Activated naive CD8-positive, alpha-beta T cell treated with anti-CD3 and anti-CD28 coated beads, Interleukin-2, amount 10 ng/mL, durations not matched to agents 7 days and 5 days (primary cell): Measurements from ENCODE around the gene CRHR1. TPM values are rescaled to one million over a fixed set of nuclear protein-coding genes. Genes with fewer than 3 reads are reported as not detected.
A peak's percentile ranks its signal among the peaks of the same experiment; 100 is the strongest.

ENCODE experiments used
- ATAC-seq: fragments of 150-1000 bp; cut with Tn5 transposase; one replicate; pipeline ENCODE4 v1.10.0; 2021; ENCODE audit warnings: low read depth, moderate library complexity
- POLR2A ChIA-PET: fragments of 350-600 bp; sonication (Branson Sonifier 250); formaldehyde crosslinking; loops from one replicate; lab custom pipeline; 2021; ENCODE audit warnings: antibody characterized with exemption; lab: Charles Lee
- DNase-seq: peaks from one replicate; pipeline ENCODE4 v3.0.0; 2021
- H3K27ac Mint-ChIP-seq: one replicate; pipeline ENCODE4 v1.8.0; 2022; ENCODE audit warnings: mild to moderate bottlenecking, mixed read lengths
- H3K27me3 Mint-ChIP-seq: one replicate; pipeline ENCODE4 v1.8.0; 2022; ENCODE audit warnings: mild to moderate bottlenecking, moderate library complexity, mixed read lengths
- H3K36me3 Mint-ChIP-seq: one replicate; pipeline ENCODE4 v1.8.0; 2021; ENCODE audit warnings: mild to moderate bottlenecking, mixed read lengths
- H3K4me1 Mint-ChIP-seq: one replicate; pipeline ENCODE4 v1.8.0; 2021; ENCODE audit warnings: mixed read lengths
- H3K4me3 Mint-ChIP-seq: one replicate; pipeline ENCODE4 v1.8.0; 2022; ENCODE audit warnings: mild to moderate bottlenecking, moderate library complexity, mixed read lengths
- H3K9me3 Mint-ChIP-seq: one replicate; pipeline ENCODE4 v1.8.0; 2021; ENCODE audit warnings: mixed read lengths
- total RNA-seq, 2 experiments: library from RNA; stranded (reverse); gene quantifications; one replicate each; pipeline ENCODE4 v1.2.3, GENCODE V29; 2021

CRHR1 gene
- total RNA-seq, 2 experiments from 2014 or later: not detected

GRCh38 chr17:45750779-45751440 is 33.2 kb upstream of the CRHR1 start:
- Mint-ChIP-seq H3K9me3 (no peaks in the 10 kb centered on the region), H3K4me1 (no peaks in the 10 kb centered on the region), H3K27ac (no peak overlapping the region), H3K36me3 (no peaks in the 10 kb centered on the region), H3K4me3 (no peak overlapping the region), H3K27me3 (peaks cover 15% of the 10 kb centered on the region)
- POLR2A ChIA-PET: no interaction called here
- DNase-seq: no peak
- no peak for ATAC-seq

- ATAC-seq (no peak), DNase-seq (no peak)
- Mint-ChIP-seq H3K36me3 (no peaks in the 10 kb centered on the region), H3K4me1 (no peaks in the 10 kb centered on the region), H3K9me3 (no peaks in the 10 kb centered on the region), H3K27ac (no peak overlapping the region), H3K27me3 (peaks cover 9% of the 10 kb centered on the region), H3K4me3 (no peak overlapping the region)
- POLR2A ChIA-PET: no interaction called here
Observed at GRCh38 chr17:45751466-45751865, 32.7 kb upstream of the CRHR1 start.

GRCh38 chr17:45752246-45752645 is 31.9 kb upstream of the CRHR1 start:
- H3K4me1 Mint-ChIP-seq: no peaks in the 10 kb centered on the region
- ATAC-seq (no peak), DNase-seq (no peak)
- peaks cover 11% of the 10 kb centered on the region for H3K27me3 Mint-ChIP-seq
- no peaks in the 10 kb centered on the region for H3K9me3 Mint-ChIP-seq
- no peak overlapping the region for H3K4me3 Mint-ChIP-seq
- no peak overlapping the region for H3K27ac Mint-ChIP-seq
- no peaks in the 10 kb centered on the region for H3K36me3 Mint-ChIP-seq
- POLR2A ChIA-PET: no interaction called here

DNA sequence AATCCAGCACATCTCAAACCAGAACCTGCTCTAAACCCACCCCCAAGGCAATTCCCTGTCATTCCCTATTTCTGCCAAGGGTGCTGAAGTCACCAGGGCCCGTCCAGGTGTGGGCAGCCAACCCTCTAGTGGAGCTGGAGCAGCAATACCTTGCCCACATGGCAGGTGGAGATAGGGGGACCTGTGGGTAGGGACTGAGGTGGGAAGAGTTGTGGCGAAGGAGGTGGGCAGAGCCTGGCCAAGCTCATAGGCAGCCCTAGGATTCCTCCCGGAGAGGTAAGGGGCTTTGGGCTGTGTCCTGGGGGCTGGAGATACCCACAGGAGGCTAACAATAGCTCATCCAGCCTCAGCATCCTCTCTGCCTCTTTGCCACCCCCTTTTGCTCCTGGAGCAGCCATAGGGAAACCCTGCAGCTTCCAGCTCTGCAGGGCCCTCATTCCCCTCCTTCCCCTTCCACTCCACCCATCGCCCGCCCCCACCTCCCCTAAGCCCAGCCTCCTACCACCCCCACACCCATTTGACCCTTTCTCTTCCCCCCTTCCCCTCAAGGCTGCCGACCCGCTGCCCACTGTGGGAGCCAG is 30.4 kb upstream of the CRHR1 start:
- Mint-ChIP-seq H3K36me3 (no peaks in the 10 kb centered on the region), H3K4me3 (no peak overlapping the region), H3K27ac (no peak overlapping the region), H3K9me3 (no peaks in the 10 kb centered on the region), H3K27me3 (peaks cover 17% of the 10 kb centered on the region), H3K4me1 (no peaks in the 10 kb centered on the region)
- POLR2A ChIA-PET: no interaction called here
- peak; percentile 15 for DNase-seq
- ATAC-seq: no peak

GRCh38 chr17:45755050-45755449 is 29.1 kb upstream of the CRHR1 start:
- Mint-ChIP-seq H3K4me3 (no peak overlapping the region), H3K27me3 (peaks cover 16% of the 10 kb centered on the region), H3K36me3 (no peaks in the 10 kb centered on the region), H3K4me1 (no peaks in the 10 kb centered on the region), H3K27ac (no peak overlapping the region), H3K9me3 (no peaks in the 10 kb centered on the region)
- ATAC-seq (no peak), DNase-seq (no peak)
- POLR2A ChIA-PET: no interaction called here

DNA sequence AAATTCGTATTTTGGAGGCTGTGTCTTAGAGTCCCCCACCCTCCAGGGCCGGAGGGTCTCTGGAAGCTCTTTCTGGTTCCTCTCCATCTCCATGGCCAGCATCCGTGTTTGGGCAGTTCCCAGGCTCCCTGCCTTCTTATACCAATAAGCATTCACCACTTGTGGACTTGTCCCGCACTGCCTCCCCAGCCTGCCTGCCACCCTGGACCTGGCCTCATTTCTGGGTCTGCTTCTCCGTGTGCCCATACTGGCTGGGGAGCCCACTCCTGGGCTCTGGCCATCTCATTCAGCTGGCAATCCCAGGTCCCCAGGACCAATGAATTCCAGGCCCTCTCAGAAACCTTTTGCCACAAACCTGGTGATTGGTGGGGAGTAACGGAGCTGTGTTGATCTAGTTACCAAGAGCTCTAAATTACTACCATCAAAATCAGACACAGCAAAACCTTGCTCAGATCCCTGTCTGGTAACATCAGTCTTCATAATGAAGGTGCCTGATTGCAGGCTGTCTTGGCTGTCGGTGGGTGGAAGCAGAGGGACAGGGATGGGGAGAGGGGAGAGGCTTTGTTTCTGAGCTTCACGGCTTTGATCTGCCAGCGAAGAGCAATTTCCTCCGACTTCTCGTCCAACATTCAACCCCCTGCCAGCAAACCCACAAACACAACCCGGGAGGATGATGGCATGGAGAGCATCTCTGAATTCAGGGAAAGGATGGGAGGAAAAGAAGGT is 27.7 kb upstream of the CRHR1 start:
- no peaks in the 10 kb centered on the region for H3K4me1 Mint-ChIP-seq
- no peaks in the 10 kb centered on the region for H3K9me3 Mint-ChIP-seq
- no peak overlapping the region for H3K27ac Mint-ChIP-seq
- ATAC-seq (no peak), DNase-seq (peak; percentile 3)
- H3K27me3 Mint-ChIP-seq: peaks cover 11% of the 10 kb centered on the region
- POLR2A ChIA-PET: no interaction called here
- H3K4me3 Mint-ChIP-seq: no peak overlapping the region
- H3K36me3 Mint-ChIP-seq: no peaks in the 10 kb centered on the region

DNA sequence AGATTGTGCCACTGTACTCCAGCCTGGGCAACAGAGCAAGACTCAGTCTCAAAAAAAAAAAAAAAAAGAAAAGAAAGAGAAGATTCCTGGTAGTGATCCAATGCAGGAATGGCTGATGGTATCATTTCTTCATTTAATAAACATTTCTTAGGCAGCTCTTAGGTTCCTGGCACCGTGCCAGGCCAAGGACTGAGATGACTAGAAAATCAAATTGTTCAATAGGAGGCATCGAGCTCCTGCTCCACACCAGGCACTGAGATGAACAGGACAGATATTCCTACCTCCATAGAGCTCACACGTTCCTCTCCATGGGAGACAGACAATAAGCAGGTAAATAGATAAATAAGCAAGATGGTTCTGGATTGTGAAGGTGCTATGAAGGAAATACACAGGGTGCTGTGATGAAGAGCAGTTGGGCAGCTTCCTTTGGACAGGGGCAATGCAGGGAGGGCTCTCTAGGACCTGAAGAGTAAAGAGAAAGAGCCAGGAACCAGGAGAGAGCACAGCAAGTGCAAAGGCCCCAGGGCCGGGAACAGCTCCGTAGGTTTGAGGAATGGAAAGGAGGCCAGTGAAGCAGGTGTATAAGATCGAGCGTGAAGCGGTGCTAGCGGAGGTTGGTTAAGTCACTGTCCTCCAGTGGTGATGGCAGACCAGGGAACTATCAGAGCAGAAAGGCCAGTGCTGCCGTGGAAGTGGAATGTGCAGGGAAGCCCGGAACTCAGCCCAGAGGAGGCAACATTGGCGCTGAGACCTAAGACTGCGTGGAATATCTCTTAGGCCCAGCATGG is 26.5 kb upstream of the CRHR1 start:
- POLR2A ChIA-PET: no interaction called here
- no peaks in the 10 kb centered on the region for H3K9me3 Mint-ChIP-seq
- H3K4me3 Mint-ChIP-seq: no peak overlapping the region
- H3K36me3 Mint-ChIP-seq: no peaks in the 10 kb centered on the region
- no peaks in the 10 kb centered on the region for H3K4me1 Mint-ChIP-seq
- DNase-seq (peak; percentile 1), ATAC-seq (no peak)
- H3K27ac Mint-ChIP-seq: no peak overlapping the region
- H3K27me3 Mint-ChIP-seq: peaks cover 14% of the 10 kb centered on the region

DNA sequence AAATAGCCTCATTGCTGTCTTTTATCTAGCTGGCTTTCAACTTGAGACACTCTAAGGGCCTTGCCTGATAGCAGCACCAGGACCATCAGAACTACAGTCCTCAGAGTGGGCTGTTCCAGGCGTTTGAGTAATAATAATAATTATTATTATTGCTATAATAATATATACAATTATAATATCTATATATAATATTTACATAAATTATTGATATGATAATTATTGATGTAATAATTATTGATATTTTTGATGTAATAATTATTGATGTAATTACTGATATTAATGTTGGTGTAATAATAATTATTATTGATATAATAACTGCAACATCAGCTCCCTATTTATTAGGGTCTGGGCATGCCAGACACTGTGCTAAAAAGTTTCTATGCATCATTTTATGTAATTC is 25.6 kb upstream of the CRHR1 start:
- Mint-ChIP-seq H3K36me3 (no peaks in the 10 kb centered on the region), H3K4me3 (no peak overlapping the region), H3K27me3 (peaks cover 18% of the 10 kb centered on the region), H3K27ac (no peak overlapping the region), H3K9me3 (no peaks in the 10 kb centered on the region), H3K4me1 (no peaks in the 10 kb centered on the region)
- POLR2A ChIA-PET: no interaction called here
- DNase-seq (no peak), ATAC-seq (no peak)

GRCh38 chr17:45759761-45760160 is 24.4 kb upstream of the CRHR1 start:
- H3K27ac Mint-ChIP-seq: no peak overlapping the region
- DNase-seq: peak; percentile 2
- POLR2A ChIA-PET: no interaction called here
- H3K4me3 Mint-ChIP-seq: no peak overlapping the region
- no peaks in the 10 kb centered on the region for H3K4me1 Mint-ChIP-seq
- no peaks in the 10 kb centered on the region for H3K36me3 Mint-ChIP-seq
- ATAC-seq: no peak
- H3K27me3 Mint-ChIP-seq: peaks cover 24% of the 10 kb centered on the region
- no peaks in the 10 kb centered on the region for H3K9me3 Mint-ChIP-seq

DNA sequence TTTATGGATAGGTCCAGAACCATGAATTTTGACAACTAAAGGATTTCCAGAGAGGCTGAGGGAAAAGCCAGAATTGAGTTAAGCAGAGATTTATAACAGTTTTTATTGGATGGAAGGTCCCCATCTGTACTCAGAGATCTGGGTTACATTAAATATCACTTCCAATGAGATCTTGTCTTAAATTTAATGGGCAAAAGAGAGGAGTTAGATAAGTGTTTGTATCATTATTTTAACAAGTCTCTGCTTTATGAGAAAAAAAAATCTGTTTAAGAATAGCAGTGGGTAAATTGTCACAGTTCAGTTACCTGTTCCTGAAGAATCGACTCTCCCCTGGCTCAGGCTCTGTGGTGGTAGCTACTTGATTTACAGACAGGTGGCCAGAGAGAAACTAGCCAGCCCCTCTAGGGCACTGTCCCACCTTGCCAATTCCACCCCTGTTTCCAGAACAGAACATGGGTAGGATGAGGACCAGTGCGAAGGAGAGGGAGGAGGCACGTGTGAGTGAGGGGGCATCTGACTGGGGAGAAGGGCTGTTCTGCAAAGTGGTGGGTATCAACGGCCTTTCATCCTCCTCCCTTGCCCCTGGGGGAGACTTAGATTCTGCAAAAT is 22.1 kb upstream of the CRHR1 start:
- no peak for DNase-seq
- Mint-ChIP-seq H3K27ac (no peak overlapping the region), H3K36me3 (no peaks in the 10 kb centered on the region), H3K27me3 (peaks cover 26% of the 10 kb centered on the region), H3K9me3 (no peaks in the 10 kb centered on the region), H3K4me3 (no peak overlapping the region), H3K4me1 (no peaks in the 10 kb centered on the region)
- ATAC-seq: no peak
- POLR2A ChIA-PET: no interaction called here

GRCh38 chr17:45763182-45763581 is 20.9 kb upstream of the CRHR1 start:
- POLR2A ChIA-PET: no interaction called here
- no peaks in the 10 kb centered on the region for H3K9me3 Mint-ChIP-seq
- ATAC-seq (no peak), DNase-seq (no peak)
- no peak overlapping the region for H3K4me3 Mint-ChIP-seq
- H3K27ac Mint-ChIP-seq: no peak overlapping the region
- H3K4me1 Mint-ChIP-seq: no peaks in the 10 kb centered on the region
- H3K36me3 Mint-ChIP-seq: no peaks in the 10 kb centered on the region
- peaks cover 22% of the 10 kb centered on the region for H3K27me3 Mint-ChIP-seq

- Mint-ChIP-seq H3K4me3 (no peak overlapping the region), H3K36me3 (no peaks in the 10 kb centered on the region), H3K27me3 (peaks cover 22% of the 10 kb centered on the region), H3K27ac (no peak overlapping the region), H3K9me3 (no peaks in the 10 kb centered on the region), H3K4me1 (no peaks in the 10 kb centered on the region)
- no peak for ATAC-seq
- DNase-seq: no peak
- POLR2A ChIA-PET: no interaction called here
Observed at GRCh38 chr17:45764479-45764878, 19.6 kb upstream of the CRHR1 start.

DNA sequence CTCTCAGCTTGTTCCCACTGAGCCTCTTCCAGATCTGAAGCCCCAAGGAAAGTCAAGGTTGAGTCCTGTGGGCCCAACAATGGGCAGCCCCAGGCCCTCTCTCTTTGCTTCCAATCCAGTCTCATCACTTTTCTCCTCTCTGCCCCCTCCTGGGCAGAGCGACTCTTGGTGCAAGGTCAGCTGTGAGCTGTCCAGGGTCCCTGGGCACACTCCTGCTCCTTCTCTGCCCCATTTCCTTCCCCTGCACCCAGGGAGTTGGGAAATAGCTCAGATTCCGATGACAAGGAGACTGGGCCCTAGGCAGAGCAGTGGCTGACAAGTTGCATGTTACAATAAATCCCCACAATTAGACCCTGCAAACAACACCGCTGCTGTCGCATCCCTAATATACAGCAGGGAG is 16.1 kb upstream of the CRHR1 start:
- Mint-ChIP-seq H3K9me3 (no peaks in the 10 kb centered on the region), H3K27ac (no peak overlapping the region), H3K36me3 (no peaks in the 10 kb centered on the region), H3K4me1 (no peaks in the 10 kb centered on the region), H3K27me3 (peaks cover 28% of the 10 kb centered on the region), H3K4me3 (no peak overlapping the region)
- DNase-seq (no peak), ATAC-seq (no peak)
- POLR2A ChIA-PET: no interaction called here
